ENCODE results near the gene RTRAF. TPM values are rescaled to one million over a fixed set of nuclear protein-coding genes. Genes with fewer than 3 reads are reported as not detected.

Gene RTRAF
- total and polyA plus RNA-seq, 2 of the 8 experiments (the other 6 are each of a cell fraction or from before 2014, with no cell fraction given) = 149 to 359 TPM

DNA sequence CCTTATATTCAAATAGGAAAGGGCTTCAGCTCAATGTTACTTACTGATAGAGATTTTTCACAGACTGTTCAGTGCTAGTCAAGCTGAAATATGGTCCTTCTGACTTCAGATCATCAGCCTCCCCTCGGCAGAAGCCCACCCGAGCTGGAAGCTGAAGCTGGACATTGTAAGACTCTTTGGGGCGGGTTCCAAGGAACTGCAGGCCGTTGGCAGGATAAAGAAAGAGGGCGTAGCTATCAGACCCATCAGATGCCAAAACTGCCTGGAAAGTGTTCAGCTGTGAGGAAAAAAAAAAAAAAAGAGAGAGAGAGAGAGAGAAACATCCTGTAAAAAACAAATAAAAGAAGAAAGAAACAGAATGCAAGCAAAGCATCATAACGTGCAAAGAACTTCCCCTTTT, 70.7 kb downstream of the RTRAF start (continued):
- TF ChIP-seq, protein P1, sequence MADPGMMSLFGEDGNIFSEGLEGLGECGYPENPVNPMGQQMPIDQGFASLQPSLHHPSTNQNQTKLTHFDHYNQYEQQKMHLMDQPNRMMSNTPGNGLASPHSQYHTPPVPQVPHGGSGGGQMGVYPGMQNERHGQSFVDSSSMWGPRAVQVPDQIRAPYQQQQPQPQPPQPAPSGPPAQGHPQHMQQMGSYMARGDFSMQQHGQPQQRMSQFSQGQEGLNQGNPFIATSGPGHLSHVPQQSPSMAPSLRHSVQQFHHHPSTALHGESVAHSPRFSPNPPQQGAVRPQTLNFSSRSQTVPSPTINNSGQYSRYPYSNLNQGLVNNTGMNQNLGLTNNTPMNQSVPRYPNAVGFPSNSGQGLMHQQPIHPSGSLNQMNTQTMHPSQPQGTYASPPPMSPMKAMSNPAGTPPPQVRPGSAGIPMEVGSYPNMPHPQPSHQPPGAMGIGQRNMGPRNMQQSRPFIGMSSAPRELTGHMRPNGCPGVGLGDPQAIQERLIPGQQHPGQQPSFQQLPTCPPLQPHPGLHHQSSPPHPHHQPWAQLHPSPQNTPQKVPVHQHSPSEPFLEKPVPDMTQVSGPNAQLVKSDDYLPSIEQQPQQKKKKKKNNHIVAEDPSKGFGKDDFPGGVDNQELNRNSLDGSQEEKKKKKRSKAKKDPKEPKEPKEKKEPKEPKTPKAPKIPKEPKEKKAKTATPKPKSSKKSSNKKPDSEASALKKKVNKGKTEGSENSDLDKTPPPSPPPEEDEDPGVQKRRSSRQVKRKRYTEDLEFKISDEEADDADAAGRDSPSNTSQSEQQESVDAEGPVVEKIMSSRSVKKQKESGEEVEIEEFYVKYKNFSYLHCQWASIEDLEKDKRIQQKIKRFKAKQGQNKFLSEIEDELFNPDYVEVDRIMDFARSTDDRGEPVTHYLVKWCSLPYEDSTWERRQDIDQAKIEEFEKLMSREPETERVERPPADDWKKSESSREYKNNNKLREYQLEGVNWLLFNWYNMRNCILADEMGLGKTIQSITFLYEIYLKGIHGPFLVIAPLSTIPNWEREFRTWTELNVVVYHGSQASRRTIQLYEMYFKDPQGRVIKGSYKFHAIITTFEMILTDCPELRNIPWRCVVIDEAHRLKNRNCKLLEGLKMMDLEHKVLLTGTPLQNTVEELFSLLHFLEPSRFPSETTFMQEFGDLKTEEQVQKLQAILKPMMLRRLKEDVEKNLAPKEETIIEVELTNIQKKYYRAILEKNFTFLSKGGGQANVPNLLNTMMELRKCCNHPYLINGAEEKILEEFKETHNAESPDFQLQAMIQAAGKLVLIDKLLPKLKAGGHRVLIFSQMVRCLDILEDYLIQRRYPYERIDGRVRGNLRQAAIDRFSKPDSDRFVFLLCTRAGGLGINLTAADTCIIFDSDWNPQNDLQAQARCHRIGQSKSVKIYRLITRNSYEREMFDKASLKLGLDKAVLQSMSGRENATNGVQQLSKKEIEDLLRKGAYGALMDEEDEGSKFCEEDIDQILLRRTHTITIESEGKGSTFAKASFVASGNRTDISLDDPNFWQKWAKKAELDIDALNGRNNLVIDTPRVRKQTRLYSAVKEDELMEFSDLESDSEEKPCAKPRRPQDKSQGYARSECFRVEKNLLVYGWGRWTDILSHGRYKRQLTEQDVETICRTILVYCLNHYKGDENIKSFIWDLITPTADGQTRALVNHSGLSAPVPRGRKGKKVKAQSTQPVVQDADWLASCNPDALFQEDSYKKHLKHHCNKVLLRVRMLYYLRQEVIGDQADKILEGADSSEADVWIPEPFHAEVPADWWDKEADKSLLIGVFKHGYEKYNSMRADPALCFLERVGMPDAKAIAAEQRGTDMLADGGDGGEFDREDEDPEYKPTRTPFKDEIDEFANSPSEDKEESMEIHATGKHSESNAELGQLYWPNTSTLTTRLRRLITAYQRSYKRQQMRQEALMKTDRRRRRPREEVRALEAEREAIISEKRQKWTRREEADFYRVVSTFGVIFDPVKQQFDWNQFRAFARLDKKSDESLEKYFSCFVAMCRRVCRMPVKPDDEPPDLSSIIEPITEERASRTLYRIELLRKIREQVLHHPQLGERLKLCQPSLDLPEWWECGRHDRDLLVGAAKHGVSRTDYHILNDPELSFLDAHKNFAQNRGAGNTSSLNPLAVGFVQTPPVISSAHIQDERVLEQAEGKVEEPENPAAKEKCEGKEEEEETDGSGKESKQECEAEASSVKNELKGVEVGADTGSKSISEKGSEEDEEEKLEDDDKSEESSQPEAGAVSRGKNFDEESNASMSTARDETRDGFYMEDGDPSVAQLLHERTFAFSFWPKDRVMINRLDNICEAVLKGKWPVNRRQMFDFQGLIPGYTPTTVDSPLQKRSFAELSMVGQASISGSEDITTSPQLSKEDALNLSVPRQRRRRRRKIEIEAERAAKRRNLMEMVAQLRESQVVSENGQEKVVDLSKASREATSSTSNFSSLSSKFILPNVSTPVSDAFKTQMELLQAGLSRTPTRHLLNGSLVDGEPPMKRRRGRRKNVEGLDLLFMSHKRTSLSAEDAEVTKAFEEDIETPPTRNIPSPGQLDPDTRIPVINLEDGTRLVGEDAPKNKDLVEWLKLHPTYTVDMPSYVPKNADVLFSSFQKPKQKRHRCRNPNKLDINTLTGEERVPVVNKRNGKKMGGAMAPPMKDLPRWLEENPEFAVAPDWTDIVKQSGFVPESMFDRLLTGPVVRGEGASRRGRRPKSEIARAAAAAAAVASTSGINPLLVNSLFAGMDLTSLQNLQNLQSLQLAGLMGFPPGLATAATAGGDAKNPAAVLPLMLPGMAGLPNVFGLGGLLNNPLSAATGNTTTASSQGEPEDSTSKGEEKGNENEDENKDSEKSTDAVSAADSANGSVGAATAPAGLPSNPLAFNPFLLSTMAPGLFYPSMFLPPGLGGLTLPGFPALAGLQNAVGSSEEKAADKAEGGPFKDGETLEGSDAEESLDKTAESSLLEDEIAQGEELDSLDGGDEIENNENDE (IDR thresholded peaks at IDR 0.05; ENCODE audit: insufficient replicate concordance, low read length) = no peak
- TF ChIP-seq POU5F1 (IDR thresholded peaks at IDR 0.05; ENCODE audit: low read depth, low read length) (no peak), NRF1 (IDR thresholded peaks at IDR 0.05; ENCODE audit: low read depth, low read length) (no peak), BRCA1 (IDR thresholded peaks at IDR 0.05; ENCODE audit: low read depth, low read length) (no peak), TAF7 (optimal IDR thresholded peaks at IDR 0.05; ENCODE audit: borderline replicate concordance, low read depth, low read length) (no peak), CHD1 (IDR thresholded peaks at IDR 0.05; ENCODE audit: low read depth, low read length) (no peak), SIN3A (conservative IDR thresholded peaks at IDR 0.05 in 1 of 2, IDR thresholded peaks at IDR 0.05 in 1 of 2; ENCODE audit: low read depth in 1 of 2, low read length in 2 of 2) (no peak)

Data from H1 (cell line).